GM12878 (cell line): ENCODE results near the gene F10. TPM values are rescaled to one million over a fixed set of nuclear protein-coding genes. Genes with fewer than 3 reads are reported as not detected.

Experiments used
- ATAC-seq: fragments of 200-7000 bp; cut with Tn5 transposase; 3 replicates; pipeline ENCODE4 v1.9.1; 2020; ENCODE audit warnings: mild to moderate bottlenecking, moderate library complexity
- BruUV-seq: library from RNA; stranded (reverse); fragments of 400-500 nt; replicated peaks from 2 replicates; lab custom pipeline; 2021; lab: Mats Ljungman, UMichigan
- CTCF ChIA-PET: fragments of 300-600 bp; sonication (Branson Sonifier 250); formaldehyde crosslinking; extraction: SDS; loops from one replicate; lab custom pipeline; 2021; ENCODE audit warnings: inconsistent platforms; lab: Yijun Ruan, JAX
- POLR2A ChIA-PET: fragments of 350-600 bp; formaldehyde crosslinking; extraction: SDS; loops from one replicate; lab custom pipeline; 2021; ENCODE audit warnings: inconsistent platforms; lab: Charles Lee
- RAD21 ChIA-PET: fragments of 300-600 bp; sonication (Branson Sonifier 250); formaldehyde crosslinking; loops from one replicate; lab custom pipeline; 2023; ENCODE audit warnings: antibody characterized with exemption; ENCODE audit not compliant: unreplicated experiment; lab: Charles Lee
- SMC1A ChIA-PET: fragments of 300-600 bp; sonication (Branson Sonifier 250); formaldehyde crosslinking; loops from one replicate; lab custom pipeline; 2023; ENCODE audit not compliant: unreplicated experiment, uncharacterized antibody; lab: Charles Lee
- DNase-seq: peaks from one replicate; pipeline ENCODE4 v3.0.0-alpha.2; 2011; ENCODE audit warnings: low read depth, low spot score
- FAIRE-seq: peaks from 3 replicates; lab custom pipeline; 2011; peaks lifted over from hg19 to GRCh38; lab: Jason Lieb, UNC
- H2AFZ ChIP-seq: 2 replicates; pipeline ENCODE4 v1.6.0; 2011; ENCODE audit warnings: low read depth, low read length, control low read depth; ENCODE audit not compliant: control insufficient read depth
- H3K27ac ChIP-seq: 2 replicates; pipeline ENCODE4 v1.5.1; 2011; ENCODE audit warnings: control low read depth; ENCODE audit not compliant: control insufficient read depth, insufficient read depth
- H3K27me3 ChIP-seq, 2 experiments: replicated peaks in 1 of 2; 2 replicates each; pipeline versions ENCODE4 v1.6.0 to v1.6.1; 2011; ENCODE audit warnings: low read length in 1 of 2; ENCODE audit not compliant: control insufficient read depth in 2 of 2, insufficient read depth in 2 of 2
- H3K36me3 ChIP-seq, 2 experiments: 2 replicates each; pipeline ENCODE4 v1.5.1; 2011; ENCODE audit warnings: low read length in 1 of 2; ENCODE audit not compliant: control insufficient read depth in 2 of 2, insufficient read depth in 2 of 2
- H3K4me1 ChIP-seq: 2 replicates; pipeline ENCODE4 v1.6.1; 2011; ENCODE audit warnings: mild to moderate bottlenecking, low read length, moderate library complexity, mixed read lengths; ENCODE audit not compliant: control insufficient read depth, insufficient read depth
- H3K4me2 ChIP-seq: 2 replicates; pipeline ENCODE4 v1.6.0; 2011; ENCODE audit warnings: control low read depth; ENCODE audit not compliant: control insufficient read depth, insufficient read depth
- H3K4me3 ChIP-seq: fragments of 200-600 bp; sonication (generic); 2 replicates; pipeline ENCODE4 v1.5.1; 2016
- H3K79me2 ChIP-seq: 2 replicates; pipeline ENCODE4 v1.6.0; 2011; ENCODE audit warnings: low read length; ENCODE audit not compliant: control insufficient read depth, insufficient read depth
- H3K9ac ChIP-seq: 2 replicates; pipeline ENCODE4 v1.8.0; 2011; ENCODE audit warnings: low read length, control low read depth, mixed read lengths; ENCODE audit not compliant: control insufficient read depth, insufficient read depth
- H3K9me3 ChIP-seq: replicated peaks from 3 replicates; pipeline ENCODE4 v1.5.1; 2011; ENCODE audit warnings: mild to moderate bottlenecking, low read length; ENCODE audit not compliant: control insufficient read depth, insufficient read depth
- H4K20me1 ChIP-seq: 2 replicates; pipeline ENCODE4 v1.6.0; 2011; ENCODE audit not compliant: control insufficient read depth, insufficient read depth
- ATF3 ChIP-seq: IDR thresholded peaks from 2 replicates; pipeline ENCODE4 v1.6.1; 2011; ENCODE audit warnings: low read depth, mild to moderate bottlenecking, low read length, moderate library complexity, borderline replicate concordance; ENCODE audit errors: extremely low read depth
- DPF2 ChIP-seq: fragments of 450-650 bp; IDR thresholded peaks from 2 replicates; pipeline ENCODE4 v1.6.1; 2017; ENCODE audit warnings: mild to moderate bottlenecking
- LARP7 ChIP-seq: fragments of 450-650 bp; IDR thresholded peaks from 2 replicates; pipeline ENCODE4 v1.6.1; 2017; ENCODE audit warnings: mild to moderate bottlenecking
- MEF2A ChIP-seq: IDR thresholded peaks from 2 replicates; pipeline ENCODE4 v1.6.1; 2011; ENCODE audit warnings: low read depth, mild to moderate bottlenecking, low read length, moderate library complexity; ENCODE audit not compliant: insufficient read depth
- MXI1 ChIP-seq: fragments of 150-350 bp; IDR thresholded peaks from 2 replicates; pipeline ENCODE4 v1.6.1; 2011; ENCODE audit warnings: low read depth, mild to moderate bottlenecking, inconsistent platforms, low read length, improper control_type of control experiment
- POLR2AphosphoS2 ChIP-seq: IDR thresholded peaks from 2 replicates; pipeline ENCODE4 v1.6.1; 2011; ENCODE audit warnings: low read depth, mild to moderate bottlenecking, low read length, improper control_type of control experiment, moderate library complexity
- POU2F2 ChIP-seq: IDR thresholded peaks from 3 replicates; pipeline ENCODE4 v1.6.1; 2011; ENCODE audit warnings: low read depth, mild to moderate bottlenecking, low read length, borderline replicate concordance
- SIX5 ChIP-seq: IDR thresholded peaks from 2 replicates; pipeline ENCODE4 v1.6.1; 2011; ENCODE audit warnings: mild to moderate bottlenecking, low read depth, low read length, moderate library complexity; ENCODE audit not compliant: severe bottlenecking
- SUZ12 ChIP-seq: fragments of 200-600 bp; sonication (generic); IDR thresholded peaks from one replicate; pipeline ENCODE4 v1.6.1; 2018; ENCODE audit warnings: antibody characterized with exemption, mild to moderate bottlenecking; ENCODE audit not compliant: unreplicated experiment
- ZBED1 ChIP-seq: IDR thresholded peaks from 2 replicates; pipeline ENCODE4 v1.6.1; 2016; ENCODE audit warnings: borderline replicate concordance
- ZNF24 ChIP-seq: fragments of 450-650 bp; IDR thresholded peaks from 2 replicates; pipeline ENCODE4 v1.6.1; 2017; ENCODE audit warnings: antibody characterized with exemption, mild to moderate bottlenecking
- WGBS: methylation state at CpG from one replicate; pipeline ENCODE4 v1.1.6; 2016; ENCODE audit warnings: low lambda C conversion rate; ENCODE audit not compliant: insufficient replicate concordance, insufficient coverage; ENCODE audit errors: missing lambda C conversion rate; 5-methylcytosine and 5-hydroxymethylcytosine counted together
- in situ Hi-C: fragments of 300-500 bp; cut with MboI; formaldehyde crosslinking; loops from 9 replicates; pipeline ENCODE4 v1.14.3; 2018; ENCODE audit warnings: mixed read lengths
- intact Hi-C: fragments of 100-400 bp; cut with micrococcal nuclease; formaldehyde crosslinking; loops from one replicate; pipeline ENCODE4 v1.14.2; 2022; ENCODE audit not compliant: unreplicated experiment
- polyA plus RNA-seq, 11 experiments: library from polyadenylated mRNA; depleted of rRNA in 4 of 11; unstranded in 6 of 11; stranded (reverse) in 5 of 11; fragments of >200 nt; fragmentation: Nextera tagmentation in 4 of 11; fragmentation: Illumina TruSeq in 1 of 11; extraction: Ambion mirVana in 4 of 11; extraction: Trizol in 1 of 11; gene quantifications; 1 replicate in 1 of 11; 2 replicates in 10 of 11; pipeline versions ENCODE4 v1.2.1 to v1.2.3, GENCODE V29; 2011 to 2016; ENCODE audit warnings: inconsistent platforms in 2 of 11, missing spikeins in 2 of 11, low read depth in 1 of 11
- total RNA-seq, 4 experiments: library from RNA; depleted of rRNA in 3 of 4; stranded (reverse); fragments of >200 nt in 3 of 4; fragmentation: Illumina TruSeq in 1 of 4; extraction: Trizol in 1 of 4; gene quantifications; 2 replicates each; pipeline versions ENCODE4 v1.2.1 to v1.2.3, GENCODE V29; 2013 to 2021

F10 gene
- total and polyA plus RNA-seq, 10 of the 15 experiments (the other 5 are each of a cell fraction or from before 2014, with no cell fraction given), result not detected

GRCh38 chr13:113086031-113086750, 36.4 kb upstream of the F10 start:
- in situ Hi-C loops (no loop called here), intact Hi-C loops (no loop called here)
- DNase-seq (no peak), ATAC-seq (no peak), FAIRE-seq (no peak)
- no peak overlapping the region for H3K4me3 ChIP-seq
- ChIA-PET POLR2A (no interaction called here), RAD21 (no interaction called here), CTCF (no interaction called here), SMC1A (no interaction called here)
- no TSS peak for BruUV-seq
- no peaks in the 10 kb centered on the region for H4K20me1 ChIP-seq
- no peak overlapping the region for H3K9ac ChIP-seq
- WGBS, result 45% methylated on average over 29 of the region's 32 CpGs
- no peaks in the 10 kb centered on the region for H3K9me3 ChIP-seq
- TF ChIP-seq LARP7, result no peak
- TF ChIP-seq ZBED1, result no peak
- no peak for TF ChIP-seq POU2F2
- no peak for TF ChIP-seq DPF2
- TF ChIP-seq ATF3, result no peak
- TF ChIP-seq SUZ12, result no peak
- TF ChIP-seq ZNF24, result no peak
- no peak for TF ChIP-seq MXI1
- no peak for TF ChIP-seq POLR2AphosphoS2
- no peak for TF ChIP-seq MEF2A
- no peak for TF ChIP-seq SIX5
- H3K4me2 ChIP-seq, result no peak overlapping the region
- H2AFZ ChIP-seq, result no peak overlapping the region
- H3K36me3 ChIP-seq, result no peaks in the 10 kb centered on the region
- H3K4me1 ChIP-seq, result no peaks in the 10 kb centered on the region
- no peaks in the 10 kb centered on the region for H3K79me2 ChIP-seq
- H3K27me3 ChIP-seq, result no peaks in the 10 kb centered on the region
- no peak overlapping the region for H3K27ac ChIP-seq
